OCI-LY3 (cell line): Measurements from ENCODE around the gene LAMTOR2.

Source experiments
- CTCF ChIP-seq: fragments of 200-600, 300-600 bp; sonication (generic); IDR thresholded peaks from 2 replicates; pipeline ENCODE4 v1.5.1; 2014; ENCODE audit warnings: antibody characterized with exemption, low read length, low read depth
- EZH2phosphoT487 ChIP-seq: fragments of 200-600 bp; shearing (Covaris generic); IDR thresholded peaks from 2 replicates; pipeline ENCODE4 v1.6.1; 2018; ENCODE audit warnings: antibody characterized with exemption, mixed run types, low read depth

GRCh38 chr1:156064615-156065014, 10.0 kb downstream of the LAMTOR2 start:
- no peak for TF ChIP-seq CTCF
- TF ChIP-seq EZH2phosphoT487 = no peak
